ENCODE measurements around the gene GAS5.

DNA sequence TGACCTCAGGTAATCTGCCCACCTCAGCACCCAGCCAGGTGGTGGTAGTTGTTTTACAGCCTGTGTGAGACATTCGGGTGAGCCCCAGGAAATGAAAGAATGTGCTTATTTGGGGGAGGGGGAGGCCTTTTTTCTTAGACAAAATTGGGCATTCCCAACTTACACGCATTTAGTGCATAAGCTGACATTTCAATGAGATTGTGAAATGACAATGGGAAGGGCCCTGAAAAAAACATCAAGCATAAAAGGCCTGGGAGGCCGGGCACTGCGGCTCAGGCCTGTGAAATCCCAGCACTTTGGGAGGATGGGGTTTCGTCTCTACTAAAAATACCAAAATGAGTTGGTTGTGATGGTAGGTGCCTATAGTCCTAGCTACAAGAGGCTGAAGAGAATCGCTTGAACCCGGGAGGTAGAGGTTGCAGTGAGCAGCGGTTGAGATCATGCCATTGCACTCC, 5.0 kb downstream of the GAS5 start:
- TF ChIP-seq, protein P1, sequence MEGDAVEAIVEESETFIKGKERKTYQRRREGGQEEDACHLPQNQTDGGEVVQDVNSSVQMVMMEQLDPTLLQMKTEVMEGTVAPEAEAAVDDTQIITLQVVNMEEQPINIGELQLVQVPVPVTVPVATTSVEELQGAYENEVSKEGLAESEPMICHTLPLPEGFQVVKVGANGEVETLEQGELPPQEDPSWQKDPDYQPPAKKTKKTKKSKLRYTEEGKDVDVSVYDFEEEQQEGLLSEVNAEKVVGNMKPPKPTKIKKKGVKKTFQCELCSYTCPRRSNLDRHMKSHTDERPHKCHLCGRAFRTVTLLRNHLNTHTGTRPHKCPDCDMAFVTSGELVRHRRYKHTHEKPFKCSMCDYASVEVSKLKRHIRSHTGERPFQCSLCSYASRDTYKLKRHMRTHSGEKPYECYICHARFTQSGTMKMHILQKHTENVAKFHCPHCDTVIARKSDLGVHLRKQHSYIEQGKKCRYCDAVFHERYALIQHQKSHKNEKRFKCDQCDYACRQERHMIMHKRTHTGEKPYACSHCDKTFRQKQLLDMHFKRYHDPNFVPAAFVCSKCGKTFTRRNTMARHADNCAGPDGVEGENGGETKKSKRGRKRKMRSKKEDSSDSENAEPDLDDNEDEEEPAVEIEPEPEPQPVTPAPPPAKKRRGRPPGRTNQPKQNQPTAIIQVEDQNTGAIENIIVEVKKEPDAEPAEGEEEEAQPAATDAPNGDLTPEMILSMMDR (IDR thresholded peaks at IDR 0.05; ENCODE audit: control extremely low read depth in 1 of 3, insufficient read depth in 1 of 3, low read depth in 1 of 3, low read length in 3 of 3), result no peak
- TF ChIP-seq RAD21 (IDR thresholded peaks at IDR 0.05 in 1 of 2, conservative IDR thresholded peaks at IDR 0.05 in 1 of 2; ENCODE audit: low read depth in 2 of 2, low read length in 2 of 2), result no peak
